HepG2 (cell line): ENCODE data around the gene CEMP1. TPM values are rescaled to one million over a fixed set of nuclear protein-coding genes. Genes with fewer than 3 reads are reported as not detected.

ENCODE experiments used
- CC2D1A ChIP-seq: sonication (generic); formaldehyde crosslinking; IDR thresholded peaks from 2 replicates; pipeline ENCODE4 v1.8.1; 2023; ENCODE audit warnings: mild to moderate bottlenecking, missing genetic modification reagents
- ETV5 ChIP-seq: IDR thresholded peaks from 2 replicates; pipeline ENCODE4 v1.6.1; 2018; ENCODE audit warnings: missing biosample characterization, missing genetic modification reagents, inconsistent platforms, borderline replicate concordance
- FOXA3 ChIP-seq: IDR thresholded peaks from 2 replicates; pipeline ENCODE4 v1.6.1; 2016; ENCODE audit warnings: missing genetic modification reagents, missing compliant biosample characterization
- FOXO1 ChIP-seq: sonication (generic); formaldehyde crosslinking; IDR thresholded peaks from 2 replicates; pipeline ENCODE4 v1.4.0; 2020; ENCODE audit warnings: missing genetic modification reagents
- GATAD1 ChIP-seq: IDR thresholded peaks from 2 replicates; pipeline ENCODE4 v1.6.1; 2016; ENCODE audit warnings: missing genetic modification reagents, missing compliant biosample characterization
- HMGXB4 ChIP-seq, 2 experiments: sonication (generic) in 1 of 2; formaldehyde crosslinking in 1 of 2; IDR thresholded peaks; 2 replicates each; pipeline versions ENCODE4 v1.4.0 to v1.6.1; 2018 to 2020; ENCODE audit warnings: missing genetic modification reagents in 2 of 2, borderline replicate concordance in 1 of 2, low read depth in 1 of 2, mild to moderate bottlenecking in 1 of 2, missing biosample characterization in 1 of 2
- HNRNPLL ChIP-seq: fragments of 200-400 bp; formaldehyde crosslinking; IDR thresholded peaks from 2 replicates; pipeline ENCODE4 v1.6.1; 2017; ENCODE audit warnings: mild to moderate bottlenecking, low read depth, low read length; ENCODE audit not compliant: poor library complexity, severe bottlenecking
- HOXA5 ChIP-seq: sonication (generic); formaldehyde crosslinking; IDR thresholded peaks from 2 replicates; pipeline ENCODE4 v1.4.0; 2020; ENCODE audit warnings: missing genetic modification reagents
- ISX ChIP-seq: sonication (generic); formaldehyde crosslinking; conservative IDR thresholded peaks from 2 replicates; pipeline ENCODE4 v1.5.0; 2020; ENCODE audit warnings: missing genetic modification reagents
- KLF15 ChIP-seq: sonication (generic); formaldehyde crosslinking; IDR thresholded peaks from 2 replicates; pipeline ENCODE4 v1.8.1; 2023; ENCODE audit warnings: borderline replicate concordance, mild to moderate bottlenecking, inconsistent platforms, missing genetic modification reagents, mixed read lengths
- MAF1 ChIP-seq: sonication (generic); formaldehyde crosslinking; IDR thresholded peaks from 2 replicates; pipeline ENCODE4 v1.5.0; 2020; ENCODE audit warnings: missing genetic modification reagents, borderline replicate concordance
- MTF2 ChIP-seq: sonication (generic); formaldehyde crosslinking; IDR thresholded peaks from 2 replicates; pipeline ENCODE4 v1.5.0; 2020; ENCODE audit warnings: missing genetic modification reagents, borderline replicate concordance
- NFATC3 ChIP-seq: sonication (generic); formaldehyde crosslinking; IDR thresholded peaks from 2 replicates; pipeline ENCODE4 v1.5.1; 2020; ENCODE audit warnings: mild to moderate bottlenecking, missing genetic modification reagents
- PHF20 ChIP-seq: sonication (generic); formaldehyde crosslinking; IDR thresholded peaks from 2 replicates; pipeline ENCODE4 v1.5.0; 2020; ENCODE audit warnings: mild to moderate bottlenecking, missing genetic modification reagents
- SP4 ChIP-seq: sonication (generic); formaldehyde crosslinking; IDR thresholded peaks from 2 replicates; pipeline ENCODE4 v1.8.1; 2023; ENCODE audit warnings: mild to moderate bottlenecking, missing genetic modification reagents
- SPEN ChIP-seq: sonication (generic); formaldehyde crosslinking; IDR thresholded peaks from 2 replicates; pipeline ENCODE4 v1.5.1; 2020; ENCODE audit warnings: low read depth, mild to moderate bottlenecking, missing genetic modification reagents
- ZFP36L2 ChIP-seq: sonication (generic); formaldehyde crosslinking; IDR thresholded peaks from 2 replicates; pipeline ENCODE4 v1.4.0; 2020; ENCODE audit warnings: missing genetic modification reagents
- ZNF205 ChIP-seq: IDR thresholded peaks from 2 replicates; pipeline ENCODE4 v1.6.1; 2018; ENCODE audit warnings: missing biosample characterization, missing genetic modification reagents
- ZNF446 ChIP-seq: sonication (generic); formaldehyde crosslinking; IDR thresholded peaks from 2 replicates; pipeline ENCODE4 v1.5.0; 2020; ENCODE audit warnings: mild to moderate bottlenecking, missing genetic modification reagents
- ZNF530 ChIP-seq: sonication (generic); formaldehyde crosslinking; IDR thresholded peaks from 2 replicates; pipeline ENCODE4 v1.5.0; 2020; ENCODE audit warnings: low read depth, mild to moderate bottlenecking, missing genetic modification reagents
- ZNF563 ChIP-seq: sonication (generic); formaldehyde crosslinking; IDR thresholded peaks from 2 replicates; pipeline ENCODE4 v1.8.0; 2022; ENCODE audit warnings: mild to moderate bottlenecking, moderate library complexity, missing genetic modification reagents
- polyA plus RNA-seq, 8 experiments: library from polyadenylated mRNA; depleted of rRNA in 3 of 8; stranded (reverse) in 7 of 8; unstranded in 1 of 8; fragments of >200 nt; fragmentation: Illumina TruSeq in 4 of 8; extraction: Trizol in 4 of 8; gene quantifications; 2 replicates each; pipeline versions ENCODE4 v1.2.1 to v1.2.3, GENCODE V29; 2011 to 2016; ENCODE audit warnings: low read depth in 4 of 8, missing spikeins in 1 of 8, mixed read lengths in 1 of 8; ENCODE audit not compliant: insufficient read depth in 1 of 8
- total RNA-seq, 5 experiments: library from RNA; depleted of rRNA; stranded (reverse); fragments of >200 nt; fragmentation: Illumina TruSeq; extraction: Trizol; gene quantifications; 2 replicates each; pipeline ENCODE4 v1.2.3, GENCODE V29; 2016; ENCODE audit warnings: low read depth in 1 of 5
- TF ChIP-seq, protein P1 (sequence below): sonication (generic); formaldehyde crosslinking; IDR thresholded peaks from 2 replicates; pipeline ENCODE4 v1.4.0; 2020; ENCODE audit warnings: missing genetic modification reagents, borderline replicate concordance

The CEMP1 gene
- total and polyA plus RNA-seq, 2 of the 13 experiments (the other 11 are each of a cell fraction or from before 2014, with no cell fraction given): not detected

DNA sequence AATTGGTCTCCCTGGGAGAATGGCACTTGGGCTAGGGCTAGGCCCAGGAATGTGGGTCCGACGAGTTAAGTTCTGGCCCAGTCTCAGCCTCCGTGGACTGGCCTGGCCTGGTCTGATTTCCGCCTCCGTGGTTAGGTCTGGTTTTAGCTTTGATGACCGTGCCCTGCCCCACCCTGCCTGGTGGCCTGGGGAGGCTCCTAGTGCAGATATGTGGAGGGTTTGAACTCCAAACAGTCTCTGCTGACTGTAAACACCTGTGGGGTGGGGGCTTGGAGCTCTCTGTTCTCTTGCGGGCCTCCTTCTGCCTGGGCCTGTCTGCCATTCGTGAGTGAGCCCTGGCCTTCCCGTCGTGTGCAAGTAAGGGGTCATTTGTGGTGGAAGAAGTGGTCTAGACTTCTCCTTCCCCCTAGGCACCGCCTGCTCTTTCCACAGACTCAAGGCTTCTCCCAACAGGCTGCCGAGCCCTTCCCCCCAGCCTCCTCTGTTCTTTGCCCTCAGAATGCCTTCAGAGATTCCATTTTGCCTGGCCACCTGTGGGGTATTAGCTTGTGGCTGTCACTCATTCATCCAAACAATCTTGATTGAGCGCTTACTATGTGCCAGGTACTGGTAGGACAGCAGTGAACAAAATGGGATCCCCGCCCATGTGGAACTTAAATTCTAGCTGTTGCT, 15.9 kb downstream of the CEMP1 start (continued):
- TF ChIP-seq KLF15 (CRISPR knock-in tag) (no peak), FOXA3 (CRISPR knock-in tag) (no peak), ZNF563 (0 out of 2 replicates have a peak, but pooled peaks have one; percentile 21), ETV5 (CRISPR knock-in tag) (peak; percentile 19; the same call in 1 of the 2 replicates), ZFP36L2 (no peak), SP4 (CRISPR knock-in tag) (0 out of 2 replicates have a peak, but pooled peaks have one; percentile 23), MAF1 (no peak), PHF20 (CRISPR knock-in tag) (no peak), ZNF530 (CRISPR knock-in tag) (no peak), HMGXB4 (CRISPR knock-in tag; IDR thresholded peaks at IDR 0.05; ENCODE audit: borderline replicate concordance in 1 of 2, low read depth in 1 of 2) (peak in 1 of 2 experiments; percentile 7; a peak in 1 of 4 replicates), HNRNPLL (no peak), ZNF205 (CRISPR knock-in tag) (peak; percentile 93), ZNF446 (CRISPR knock-in tag) (0 out of 2 replicates have a peak, but pooled peaks have one; percentile 30), SPEN (CRISPR knock-in tag) (no peak), NFATC3 (no peak), ISX (no peak), GATAD1 (CRISPR knock-in tag) (no peak), HOXA5 (CRISPR knock-in tag) (no peak), CC2D1A (CRISPR knock-in tag) (no peak), FOXO1 (CRISPR knock-in tag) (peak; percentile 21; the same call in 1 of the 2 replicates), MTF2 (CRISPR knock-in tag) (no peak)
- TF ChIP-seq, protein P1, sequence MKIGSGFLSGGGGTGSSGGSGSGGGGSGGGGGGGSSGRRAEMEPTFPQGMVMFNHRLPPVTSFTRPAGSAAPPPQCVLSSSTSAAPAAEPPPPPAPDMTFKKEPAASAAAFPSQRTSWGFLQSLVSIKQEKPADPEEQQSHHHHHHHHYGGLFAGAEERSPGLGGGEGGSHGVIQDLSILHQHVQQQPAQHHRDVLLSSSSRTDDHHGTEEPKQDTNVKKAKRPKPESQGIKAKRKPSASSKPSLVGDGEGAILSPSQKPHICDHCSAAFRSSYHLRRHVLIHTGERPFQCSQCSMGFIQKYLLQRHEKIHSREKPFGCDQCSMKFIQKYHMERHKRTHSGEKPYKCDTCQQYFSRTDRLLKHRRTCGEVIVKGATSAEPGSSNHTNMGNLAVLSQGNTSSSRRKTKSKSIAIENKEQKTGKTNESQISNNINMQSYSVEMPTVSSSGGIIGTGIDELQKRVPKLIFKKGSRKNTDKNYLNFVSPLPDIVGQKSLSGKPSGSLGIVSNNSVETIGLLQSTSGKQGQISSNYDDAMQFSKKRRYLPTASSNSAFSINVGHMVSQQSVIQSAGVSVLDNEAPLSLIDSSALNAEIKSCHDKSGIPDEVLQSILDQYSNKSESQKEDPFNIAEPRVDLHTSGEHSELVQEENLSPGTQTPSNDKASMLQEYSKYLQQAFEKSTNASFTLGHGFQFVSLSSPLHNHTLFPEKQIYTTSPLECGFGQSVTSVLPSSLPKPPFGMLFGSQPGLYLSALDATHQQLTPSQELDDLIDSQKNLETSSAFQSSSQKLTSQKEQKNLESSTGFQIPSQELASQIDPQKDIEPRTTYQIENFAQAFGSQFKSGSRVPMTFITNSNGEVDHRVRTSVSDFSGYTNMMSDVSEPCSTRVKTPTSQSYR (CRISPR knock-in tag): peak; percentile 31; the same call in 1 of the 2 replicates
